ACC112 (cell line): Measurements from ENCODE around the gene BBS9.

Source experiments
- H2AFZ ChIP-seq: fragments of 200-600 bp; sonication (generic); one replicate; pipeline ENCODE4 v1.6.0; 2017; ENCODE audit warnings: antibody characterized with exemption, low read length; ENCODE audit not compliant: unreplicated experiment
- H3K27ac ChIP-seq: fragments of 200-600 bp; sonication (generic); 2 replicates; pipeline ENCODE4 v1.5.1; 2014; ENCODE audit warnings: low read depth, mild to moderate bottlenecking, antibody characterized with exemption, low read length, moderate library complexity
- H3K27me3 ChIP-seq: fragments of 200-600 bp; sonication (generic); 2 replicates; pipeline ENCODE4 v1.6.1; 2014; ENCODE audit warnings: mild to moderate bottlenecking, antibody characterized with exemption, low read length, moderate library complexity, mixed read lengths; ENCODE audit not compliant: insufficient read depth
- H3K36me3 ChIP-seq: fragments of 200-600 bp; sonication (generic); 2 replicates; pipeline ENCODE4 v1.6.1; 2016; ENCODE audit warnings: mild to moderate bottlenecking, antibody characterized with exemption, low read length, moderate library complexity, mixed read lengths; ENCODE audit not compliant: insufficient read depth
- H3K4me1 ChIP-seq: fragments of 200-600 bp; sonication (generic); one replicate; pipeline ENCODE4 v1.6.1; 2016; ENCODE audit warnings: low read length, mixed read lengths; ENCODE audit not compliant: insufficient read depth, unreplicated experiment, control insufficient read depth
- H3K4me3 ChIP-seq: fragments of 200-600 bp; sonication (generic); 2 replicates; pipeline ENCODE4 v1.5.1; 2014; ENCODE audit warnings: mild to moderate bottlenecking, low read depth, low read length
- H3K79me2 ChIP-seq: fragments of 200-600 bp; sonication (generic); one replicate; pipeline ENCODE4 v1.6.0; 2016; ENCODE audit warnings: low read length; ENCODE audit not compliant: control insufficient read depth, unreplicated experiment, insufficient read depth

BBS9 gene

DNA sequence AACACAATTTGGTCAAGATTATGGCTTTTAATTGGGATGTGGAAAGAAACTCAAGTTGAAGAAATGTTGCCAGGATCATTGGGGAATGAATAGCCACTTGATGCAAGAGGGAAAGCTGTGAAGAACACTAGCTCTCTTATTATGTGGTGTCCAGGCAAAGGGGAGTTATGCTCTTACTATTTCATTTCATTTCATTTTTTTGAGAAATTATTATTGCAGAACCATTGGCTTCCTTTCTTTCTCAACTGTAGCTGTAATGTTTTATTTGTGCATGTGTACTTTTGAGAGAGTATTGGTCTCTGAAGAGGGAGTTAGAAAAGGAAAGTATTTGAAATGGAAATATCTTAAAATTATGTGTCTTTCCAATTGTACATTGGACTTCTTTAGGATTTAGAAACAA lies 463.4 kb downstream of the BBS9 start:
- H3K79me2 ChIP-seq: no peaks in the 10 kb centered on the region
- H3K4me1 ChIP-seq: peaks cover 10% of the 10 kb centered on the region
- no peak overlapping the region for H3K4me3 ChIP-seq
- H3K27me3 ChIP-seq: no peaks in the 10 kb centered on the region
- H3K36me3 ChIP-seq: no peaks in the 10 kb centered on the region
- H2AFZ ChIP-seq: no peak overlapping the region
- H3K27ac ChIP-seq: no peak overlapping the region

DNA sequence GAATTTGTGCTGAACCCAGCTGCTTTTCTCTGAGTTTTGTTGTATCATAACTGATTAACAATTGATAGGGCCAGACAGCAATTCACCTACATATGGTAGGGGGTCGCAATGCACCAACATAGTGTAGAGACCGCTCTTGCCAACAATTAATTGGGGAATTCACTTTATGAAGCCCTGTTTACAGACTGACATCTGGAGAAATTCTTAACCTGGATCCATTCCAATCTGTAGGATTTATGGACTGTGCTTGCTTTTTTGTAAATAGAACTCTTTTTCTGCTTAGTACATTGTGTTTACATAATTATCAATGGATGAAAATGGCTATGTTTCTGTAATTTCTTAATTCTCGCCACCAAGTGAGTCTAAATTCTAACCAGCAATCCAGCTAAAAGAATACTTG lies 464.2 kb downstream of the BBS9 start:
- no peaks in the 10 kb centered on the region for H3K36me3 ChIP-seq
- H3K4me1 ChIP-seq: peaks cover 10% of the 10 kb centered on the region
- no peaks in the 10 kb centered on the region for H3K27me3 ChIP-seq
- H3K79me2 ChIP-seq: no peaks in the 10 kb centered on the region
- H3K27ac ChIP-seq: no peak overlapping the region
- H3K4me3 ChIP-seq: no peak overlapping the region
- no peak overlapping the region for H2AFZ ChIP-seq

DNA sequence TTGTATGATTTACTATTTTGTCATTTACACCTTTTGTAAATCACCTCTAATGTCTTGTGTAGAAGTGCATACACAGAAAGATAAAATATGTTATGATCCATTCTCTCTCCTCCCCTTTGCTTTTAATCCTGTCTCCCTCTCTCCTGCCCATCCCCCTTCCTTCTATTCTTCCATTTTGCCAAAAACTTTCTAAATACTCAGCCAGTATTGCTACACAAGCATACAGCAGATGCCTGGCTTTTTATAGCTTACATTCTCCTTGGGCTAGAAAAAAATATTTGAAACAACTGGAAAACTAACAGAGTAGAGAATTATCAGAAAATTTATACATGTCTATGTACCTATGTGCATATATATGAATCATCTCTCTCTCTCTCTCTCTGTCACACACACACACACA lies 467.3 kb downstream of the BBS9 start:
- H3K79me2 ChIP-seq: no peaks in the 10 kb centered on the region
- H3K4me1 ChIP-seq: no peaks in the 10 kb centered on the region
- no peak overlapping the region for H3K4me3 ChIP-seq
- H3K27ac ChIP-seq: no peak overlapping the region
- no peak overlapping the region for H2AFZ ChIP-seq
- H3K27me3 ChIP-seq: no peaks in the 10 kb centered on the region
- H3K36me3 ChIP-seq: no peaks in the 10 kb centered on the region

DNA sequence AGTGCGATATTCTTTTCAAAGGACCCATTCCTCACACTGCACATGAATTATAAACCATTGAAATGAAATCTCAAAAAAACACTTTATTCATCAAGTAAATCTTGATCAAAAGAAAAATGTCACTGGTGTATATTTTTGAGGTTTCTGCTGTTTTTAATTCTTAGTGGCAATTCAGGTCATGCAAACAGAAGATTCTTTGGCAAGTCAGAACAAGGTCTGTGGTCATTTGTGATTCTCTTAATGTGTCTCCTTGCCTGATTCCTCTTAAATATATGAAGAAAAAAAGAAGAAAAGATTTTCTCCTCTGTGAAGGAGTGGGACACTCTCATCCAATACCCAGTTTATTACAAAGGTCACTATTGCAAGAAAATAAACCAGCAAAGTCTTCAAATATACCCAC lies 467.8 kb downstream of the BBS9 start:
- Histone ChIP-seq H3K79me2 (no peaks in the 10 kb centered on the region), H3K4me1 (no peaks in the 10 kb centered on the region), H3K4me3 (no peak overlapping the region), H3K27ac (no peak overlapping the region), H3K36me3 (no peaks in the 10 kb centered on the region), H2AFZ (no peak overlapping the region), H3K27me3 (no peaks in the 10 kb centered on the region)

DNA sequence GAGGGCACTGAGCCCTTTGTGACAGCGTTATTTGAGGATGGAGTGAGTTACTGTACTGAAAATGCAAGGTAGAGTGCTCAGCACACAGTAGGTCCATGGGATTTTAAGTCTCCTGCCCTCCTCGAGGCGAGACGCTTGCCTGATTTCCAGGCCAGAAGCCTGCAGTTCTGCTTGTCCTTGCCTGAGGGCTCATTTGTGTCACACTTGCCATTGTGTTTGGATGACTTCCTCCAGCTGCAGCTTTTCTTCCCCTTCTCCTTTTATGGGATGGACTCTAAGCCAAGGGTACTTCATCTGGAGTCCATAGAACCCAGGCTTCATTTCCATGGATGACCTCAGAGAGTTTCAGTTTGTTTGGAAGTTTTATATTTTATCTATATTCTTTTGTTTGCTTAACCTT lies 471.7 kb downstream of the BBS9 start:
- Histone ChIP-seq H3K27ac (no peak overlapping the region), H3K4me1 (no peaks in the 10 kb centered on the region), H2AFZ (no peak overlapping the region), H3K36me3 (no peaks in the 10 kb centered on the region), H3K79me2 (no peaks in the 10 kb centered on the region), H3K27me3 (no peaks in the 10 kb centered on the region), H3K4me3 (no peak overlapping the region)

DNA sequence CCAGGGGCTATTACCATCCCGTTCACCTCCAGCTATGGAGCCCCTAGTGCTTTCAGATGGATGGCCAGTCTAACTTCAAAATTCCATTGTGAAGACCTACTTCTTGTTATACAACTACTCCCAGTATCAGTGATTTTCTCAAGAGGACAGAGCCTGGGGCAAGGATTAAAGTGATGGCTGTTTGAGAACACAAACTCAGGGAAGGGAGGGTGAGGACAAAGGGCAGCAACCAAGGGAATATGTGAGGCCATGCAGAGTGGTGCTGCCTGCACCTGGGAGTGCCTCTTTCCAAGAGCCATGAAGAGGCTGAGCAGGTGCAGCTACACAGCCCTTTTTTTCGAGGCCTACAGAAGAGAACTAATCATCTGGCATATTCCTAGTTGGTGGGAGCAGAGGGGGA lies 472.5 kb downstream of the BBS9 start:
- no peaks in the 10 kb centered on the region for H3K79me2 ChIP-seq
- no peaks in the 10 kb centered on the region for H3K27me3 ChIP-seq
- H2AFZ ChIP-seq: no peak overlapping the region
- no peak overlapping the region for H3K4me3 ChIP-seq
- no peak overlapping the region for H3K27ac ChIP-seq
- H3K36me3 ChIP-seq: no peaks in the 10 kb centered on the region
- H3K4me1 ChIP-seq: no peaks in the 10 kb centered on the region

DNA sequence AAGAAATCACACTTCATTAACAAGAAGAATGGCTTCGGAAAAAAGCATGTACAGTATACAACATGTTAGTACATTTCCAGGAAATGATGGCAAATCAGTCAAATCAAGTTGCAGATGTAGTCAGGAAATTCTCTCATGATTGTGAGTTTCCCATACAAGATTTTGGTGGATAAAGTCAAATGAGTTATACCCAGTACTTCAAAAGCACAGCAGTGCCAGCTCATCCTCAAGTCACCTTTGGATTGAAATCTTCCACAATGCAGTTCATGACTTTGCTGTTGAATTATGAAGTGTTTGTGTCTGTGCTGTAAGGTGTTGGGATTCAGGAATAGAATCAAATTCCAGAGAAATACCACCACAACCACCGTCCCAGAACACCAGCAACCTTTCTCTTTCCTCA lies 474.7 kb downstream of the BBS9 start:
- Histone ChIP-seq H3K27me3 (no peaks in the 10 kb centered on the region), H3K4me3 (no peak overlapping the region), H3K79me2 (no peaks in the 10 kb centered on the region), H3K36me3 (no peaks in the 10 kb centered on the region), H2AFZ (no peak overlapping the region), H3K27ac (no peak overlapping the region), H3K4me1 (no peaks in the 10 kb centered on the region)

DNA sequence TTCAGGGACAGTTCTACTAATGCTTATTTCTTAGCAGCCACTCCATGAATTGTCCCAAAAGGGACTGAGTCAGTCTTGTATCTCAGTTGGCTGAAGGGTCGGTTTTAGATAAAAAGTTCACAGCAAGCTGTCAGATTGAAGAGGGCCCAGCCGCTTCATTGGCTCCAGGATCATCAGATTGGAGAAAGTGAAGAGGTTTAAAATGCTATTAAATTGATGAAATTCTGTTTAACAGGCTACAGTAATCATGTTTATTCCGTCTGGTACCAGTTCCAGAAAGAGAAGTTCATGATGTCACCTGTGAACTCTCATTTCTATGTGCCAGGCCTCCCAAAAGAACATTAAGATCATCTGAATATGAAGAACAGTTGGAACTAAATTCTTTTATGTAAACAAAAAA lies 481.6 kb downstream of the BBS9 start:
- Histone ChIP-seq H3K4me1 (no peaks in the 10 kb centered on the region), H3K27me3 (no peaks in the 10 kb centered on the region), H3K4me3 (no peak overlapping the region), H3K27ac (no peak overlapping the region), H2AFZ (no peak overlapping the region), H3K36me3 (no peaks in the 10 kb centered on the region), H3K79me2 (no peaks in the 10 kb centered on the region)

DNA sequence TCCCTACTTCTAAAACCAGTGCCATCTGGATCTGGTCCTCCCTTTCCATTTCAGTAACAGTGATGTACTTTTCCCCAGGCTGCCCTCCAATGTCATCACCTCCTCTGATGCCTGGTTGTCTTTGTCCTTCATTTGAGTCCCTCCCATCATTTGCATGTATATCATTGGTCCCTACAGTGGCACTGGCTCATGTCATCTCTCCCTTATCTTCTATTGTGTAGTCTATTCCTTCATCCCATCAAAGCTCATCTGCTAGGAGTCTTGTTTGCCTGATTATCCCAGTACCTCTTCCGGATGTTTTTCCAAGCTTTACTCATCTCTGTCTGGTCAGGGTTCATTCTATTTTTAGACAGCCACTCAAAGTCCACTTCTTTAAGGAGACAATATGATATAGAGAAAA lies 483.1 kb downstream of the BBS9 start:
- no peaks in the 10 kb centered on the region for H3K4me1 ChIP-seq
- no peaks in the 10 kb centered on the region for H3K27me3 ChIP-seq
- no peak overlapping the region for H2AFZ ChIP-seq
- no peak overlapping the region for H3K27ac ChIP-seq
- no peak overlapping the region for H3K4me3 ChIP-seq
- H3K79me2 ChIP-seq: no peaks in the 10 kb centered on the region
- no peaks in the 10 kb centered on the region for H3K36me3 ChIP-seq

DNA sequence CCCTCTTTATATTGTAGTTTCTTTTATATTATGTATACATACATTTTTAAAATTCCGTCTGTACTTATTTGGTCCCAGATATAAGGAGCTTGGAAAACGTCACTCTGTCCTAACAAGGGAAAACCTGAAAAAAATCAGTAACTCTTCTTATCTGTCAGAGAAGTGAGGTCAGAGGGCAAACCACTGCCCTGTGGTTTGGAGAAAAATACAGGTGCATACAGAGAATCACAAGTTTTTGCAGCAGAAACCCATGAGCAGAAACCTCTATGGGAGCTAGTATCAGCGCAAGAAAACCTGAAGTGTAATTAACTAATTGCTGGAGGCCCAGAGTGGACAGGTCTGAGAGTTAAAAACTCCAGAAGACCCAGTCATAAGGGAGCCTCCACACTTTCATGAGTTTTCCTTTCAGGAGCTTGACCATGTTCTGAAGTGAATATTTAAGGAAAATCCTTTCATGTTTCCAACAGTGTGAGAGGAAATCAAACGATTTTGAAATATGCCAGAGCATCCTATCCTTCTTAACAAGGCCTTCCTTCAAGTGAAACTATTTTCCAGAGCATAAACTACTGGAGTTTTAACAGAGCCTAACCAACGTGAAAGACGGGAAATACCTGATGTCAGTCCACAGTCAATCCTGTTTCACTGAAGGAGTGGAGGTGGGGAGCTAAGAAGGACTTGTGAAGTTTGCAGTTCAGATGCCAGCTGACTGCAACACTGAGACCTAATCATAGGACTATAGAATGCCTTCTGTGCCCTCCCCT lies 485.2 kb downstream of the BBS9 start:
- Histone ChIP-seq H2AFZ (no peak overlapping the region), H3K79me2 (no peaks in the 10 kb centered on the region), H3K27me3 (no peaks in the 10 kb centered on the region), H3K36me3 (no peaks in the 10 kb centered on the region), H3K4me1 (no peaks in the 10 kb centered on the region), H3K4me3 (no peak overlapping the region), H3K27ac (no peak overlapping the region)

DNA sequence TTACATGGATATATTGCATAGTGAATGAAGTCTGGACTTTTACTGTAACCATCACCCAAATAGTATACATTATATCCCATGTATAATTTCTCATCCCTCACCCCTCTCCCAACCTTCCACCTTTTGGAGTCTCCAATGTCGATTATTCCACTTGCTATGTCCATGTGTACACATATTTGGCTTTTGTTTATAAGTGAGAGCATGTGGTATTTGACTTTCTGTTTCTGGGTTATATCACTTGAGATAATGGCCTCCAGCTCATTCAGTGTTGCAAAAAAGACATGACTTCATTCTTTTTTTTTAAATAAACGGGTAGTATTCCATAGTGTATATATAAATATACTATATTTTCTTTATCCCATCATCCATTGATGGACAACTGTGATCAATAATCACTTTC lies 487.4 kb downstream of the BBS9 start:
- H3K79me2 ChIP-seq: no peaks in the 10 kb centered on the region
- H3K36me3 ChIP-seq: no peaks in the 10 kb centered on the region
- H3K27ac ChIP-seq: no peak overlapping the region
- no peak overlapping the region for H2AFZ ChIP-seq
- H3K27me3 ChIP-seq: no peaks in the 10 kb centered on the region
- H3K4me1 ChIP-seq: no peaks in the 10 kb centered on the region
- H3K4me3 ChIP-seq: no peak overlapping the region
